ENCODE results near the gene TMEM108.

TMEM108 gene

DNA sequence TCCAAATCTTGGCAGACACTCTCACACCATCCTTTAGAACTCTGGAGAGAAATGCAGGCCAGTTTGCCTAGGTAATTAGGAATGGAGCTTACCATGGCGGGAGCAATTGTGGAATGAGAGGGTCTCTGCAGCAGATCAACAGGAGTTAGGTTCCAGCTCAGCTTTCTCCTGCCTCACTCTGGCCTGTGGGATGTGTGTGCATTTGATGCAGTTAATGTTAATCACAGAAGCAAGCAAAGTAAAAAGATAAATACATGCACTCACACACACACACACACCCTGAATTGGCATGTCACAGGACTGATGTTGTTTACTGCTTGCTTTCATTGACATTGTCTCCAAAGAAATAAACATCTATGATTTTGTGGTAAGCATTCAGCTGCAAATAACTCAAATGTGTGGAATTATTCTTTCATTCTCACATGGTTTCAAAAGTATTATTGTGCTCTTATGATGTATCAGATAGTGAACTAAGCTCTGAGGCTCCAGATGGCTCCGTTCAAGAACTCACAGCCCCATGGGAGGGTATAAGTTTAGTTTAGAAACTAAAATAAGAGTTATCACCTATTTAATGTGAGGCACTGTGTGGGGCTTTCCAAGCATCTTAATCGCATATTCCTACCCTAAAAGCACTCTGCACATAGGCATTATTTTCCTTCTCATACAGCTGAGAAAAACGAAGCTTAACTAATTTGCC lies 330.3 kb downstream of the TMEM108 start:
- no peak for DNase-seq (ENCODE audit: low read depth)
- TF ChIP-seq, protein P1, sequence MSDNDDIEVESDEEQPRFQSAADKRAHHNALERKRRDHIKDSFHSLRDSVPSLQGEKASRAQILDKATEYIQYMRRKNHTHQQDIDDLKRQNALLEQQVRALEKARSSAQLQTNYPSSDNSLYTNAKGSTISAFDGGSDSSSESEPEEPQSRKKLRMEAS (IDR thresholded peaks at IDR 0.05; ENCODE audit: low read depth, low read length), result no peak
- TF ChIP-seq, protein P2, sequence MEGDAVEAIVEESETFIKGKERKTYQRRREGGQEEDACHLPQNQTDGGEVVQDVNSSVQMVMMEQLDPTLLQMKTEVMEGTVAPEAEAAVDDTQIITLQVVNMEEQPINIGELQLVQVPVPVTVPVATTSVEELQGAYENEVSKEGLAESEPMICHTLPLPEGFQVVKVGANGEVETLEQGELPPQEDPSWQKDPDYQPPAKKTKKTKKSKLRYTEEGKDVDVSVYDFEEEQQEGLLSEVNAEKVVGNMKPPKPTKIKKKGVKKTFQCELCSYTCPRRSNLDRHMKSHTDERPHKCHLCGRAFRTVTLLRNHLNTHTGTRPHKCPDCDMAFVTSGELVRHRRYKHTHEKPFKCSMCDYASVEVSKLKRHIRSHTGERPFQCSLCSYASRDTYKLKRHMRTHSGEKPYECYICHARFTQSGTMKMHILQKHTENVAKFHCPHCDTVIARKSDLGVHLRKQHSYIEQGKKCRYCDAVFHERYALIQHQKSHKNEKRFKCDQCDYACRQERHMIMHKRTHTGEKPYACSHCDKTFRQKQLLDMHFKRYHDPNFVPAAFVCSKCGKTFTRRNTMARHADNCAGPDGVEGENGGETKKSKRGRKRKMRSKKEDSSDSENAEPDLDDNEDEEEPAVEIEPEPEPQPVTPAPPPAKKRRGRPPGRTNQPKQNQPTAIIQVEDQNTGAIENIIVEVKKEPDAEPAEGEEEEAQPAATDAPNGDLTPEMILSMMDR (IDR thresholded peaks at IDR 0.05; ENCODE audit: low read depth, low read length), result no peak
- TF ChIP-seq MYC (IDR thresholded peaks at IDR 0.05; ENCODE audit: low read depth, low read length), result no peak
- no peak for TF ChIP-seq POLR2A (IDR thresholded peaks at IDR 0.05; ENCODE audit: extremely low read depth, insufficient read length)
- H3K4me3 ChIP-seq (ENCODE audit: low read depth, low read length), result no peak overlapping the region

DNA sequence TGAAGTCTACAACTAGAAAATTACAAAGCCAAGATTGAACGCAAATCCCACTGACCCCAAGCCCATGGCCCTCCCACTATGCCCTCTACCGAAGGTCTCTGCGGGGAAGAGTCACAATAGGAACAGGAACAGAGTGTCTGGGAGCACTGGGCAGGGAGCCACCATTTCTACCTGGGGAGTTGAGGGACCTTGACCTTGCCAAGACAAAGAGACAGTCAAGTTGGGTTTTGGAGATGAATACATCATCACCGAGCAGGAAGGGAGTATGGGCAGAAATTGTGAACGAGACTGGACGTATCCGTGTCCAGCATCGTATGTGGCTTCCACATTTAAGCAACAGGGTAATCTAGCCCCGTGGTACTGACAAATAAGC lies 330.9 kb downstream of the TMEM108 start:
- H3K4me3 ChIP-seq (ENCODE audit: low read depth, low read length), result no peak overlapping the region
- DNase-seq (ENCODE audit: low read depth), result no peak
- TF ChIP-seq POLR2A (IDR thresholded peaks at IDR 0.05; ENCODE audit: extremely low read depth, insufficient read length), result no peak
- TF ChIP-seq MYC (IDR thresholded peaks at IDR 0.05; ENCODE audit: low read depth, low read length), result no peak
- TF ChIP-seq, protein P1 (IDR thresholded peaks at IDR 0.05; ENCODE audit: low read depth, low read length), result no peak
- TF ChIP-seq, protein P2 (IDR thresholded peaks at IDR 0.05; ENCODE audit: low read depth, low read length), result no peak

DNA sequence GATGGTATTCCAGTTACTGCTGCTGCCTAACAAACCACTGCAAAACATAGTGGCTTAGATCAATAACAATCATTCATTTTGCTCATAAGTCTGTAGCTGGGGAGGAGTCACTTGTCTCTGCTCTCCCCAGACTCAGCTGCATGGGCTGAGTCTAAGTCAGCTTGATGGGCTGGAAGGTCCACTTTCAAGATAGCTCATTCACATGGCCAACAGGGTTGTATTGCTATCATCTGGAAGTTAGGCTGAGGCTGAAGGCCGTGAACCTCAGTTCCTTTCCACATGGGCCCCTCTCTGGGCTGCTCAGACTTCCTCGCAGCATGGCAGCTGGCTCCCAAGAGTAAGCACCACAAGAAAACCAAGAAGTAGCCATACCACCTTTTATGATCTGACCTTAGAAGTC lies 333.0 kb downstream of the TMEM108 start:
- TF ChIP-seq POLR2A (IDR thresholded peaks at IDR 0.05; ENCODE audit: extremely low read depth, insufficient read length) (no peak), MYC (IDR thresholded peaks at IDR 0.05; ENCODE audit: low read depth, low read length) (no peak)
- TF ChIP-seq, protein P1 (IDR thresholded peaks at IDR 0.05; ENCODE audit: low read depth, low read length), result no peak
- TF ChIP-seq, protein P2 (IDR thresholded peaks at IDR 0.05; ENCODE audit: low read depth, low read length), result no peak
- H3K4me3 ChIP-seq (ENCODE audit: low read depth, low read length), result no peak overlapping the region
- no peak for DNase-seq (ENCODE audit: low read depth)

DNA sequence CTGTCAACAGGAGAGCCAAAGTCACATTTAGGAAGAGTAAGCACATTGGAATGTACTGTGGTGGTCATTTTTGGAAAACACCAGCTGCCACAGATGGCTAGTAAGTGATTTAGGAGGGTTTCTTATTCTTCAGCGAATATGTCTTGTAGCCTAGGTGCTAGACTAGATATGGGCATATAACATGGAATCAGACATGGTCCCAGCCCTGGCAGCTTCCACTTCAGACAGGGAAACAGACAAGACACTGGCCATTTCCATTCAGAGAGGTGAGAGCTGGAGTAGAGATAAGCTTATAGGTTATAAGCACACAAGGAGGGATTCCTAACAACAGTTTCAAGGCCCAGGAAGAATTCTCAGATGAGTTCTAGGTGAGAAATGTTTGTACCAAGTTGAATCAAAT lies 333.5 kb downstream of the TMEM108 start:
- no peak overlapping the region for H3K4me3 ChIP-seq (ENCODE audit: low read depth, low read length)
- DNase-seq (ENCODE audit: low read depth), result no peak
- no peak for TF ChIP-seq MYC (IDR thresholded peaks at IDR 0.05; ENCODE audit: low read depth, low read length)
- TF ChIP-seq, protein P2 (IDR thresholded peaks at IDR 0.05; ENCODE audit: low read depth, low read length), result no peak
- TF ChIP-seq, protein P1 (IDR thresholded peaks at IDR 0.05; ENCODE audit: low read depth, low read length), result no peak
- TF ChIP-seq POLR2A (IDR thresholded peaks at IDR 0.05; ENCODE audit: extremely low read depth, insufficient read length), result no peak

DNA sequence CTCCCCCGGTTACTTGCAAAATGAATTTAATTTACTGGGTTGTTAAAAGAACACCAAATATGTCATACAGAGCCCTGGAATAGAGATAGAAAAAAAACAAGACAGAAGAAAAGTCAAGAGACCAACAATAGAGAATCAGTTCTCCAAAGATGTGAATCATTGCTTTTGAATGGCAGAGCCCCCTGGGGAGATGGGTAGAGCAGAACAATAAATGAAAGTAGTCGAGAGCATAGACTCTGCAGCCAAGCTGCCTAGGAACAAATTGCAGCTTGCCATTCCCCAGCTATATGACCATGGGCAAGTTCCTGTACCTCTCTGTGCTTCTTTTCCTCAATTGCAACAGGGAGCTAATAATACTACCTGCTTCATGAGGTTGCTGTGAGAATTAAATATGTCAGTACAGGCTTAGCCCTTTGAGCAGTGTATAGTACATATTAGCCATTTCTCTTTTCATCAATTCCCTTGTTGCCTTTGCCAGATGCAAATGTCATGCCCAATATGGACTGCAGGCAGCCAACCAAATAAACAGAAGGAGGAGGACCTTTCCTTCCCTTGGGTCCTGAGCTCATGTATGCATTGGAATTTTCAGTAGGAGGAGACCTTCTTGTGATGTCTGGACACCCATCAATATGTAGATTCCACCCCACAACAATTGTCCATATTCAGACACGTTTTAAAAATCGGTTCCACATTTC lies 336.7 kb downstream of the TMEM108 start:
- TF ChIP-seq POLR2A (IDR thresholded peaks at IDR 0.05; ENCODE audit: extremely low read depth, insufficient read length), result no peak
- TF ChIP-seq, protein P2 (IDR thresholded peaks at IDR 0.05; ENCODE audit: low read depth, low read length), result no peak
- no peak for TF ChIP-seq MYC (IDR thresholded peaks at IDR 0.05; ENCODE audit: low read depth, low read length)
- TF ChIP-seq, protein P1 (IDR thresholded peaks at IDR 0.05; ENCODE audit: low read depth, low read length), result no peak
- no peak for DNase-seq (ENCODE audit: low read depth)
- H3K4me3 ChIP-seq (ENCODE audit: low read depth, low read length), result no peak overlapping the region

Data from NB4 (cell line).